Pancreas (tissue), 10 donors: ENCODE data around the gene PRLH. TPM values are rescaled to one million over a fixed set of nuclear protein-coding genes. Genes with fewer than 3 reads are reported as not detected.
A peak's percentile ranks its signal among the peaks of the same experiment; 100 is the strongest.

Experiments used
- ATAC-seq, 4 donors: fragments of 200-7000 bp; cut with Tn5 transposase; one replicate each; pipeline versions ENCODE4 v1.8.0 to v1.9.1; 2020; ENCODE audit warnings: mild to moderate bottlenecking in 4 of 4, moderate library complexity in 4 of 4
- DNase-seq, 6 donors: peaks; one replicate each; pipeline ENCODE4 v3.0.0-alpha.2; 2020
- FAIRE-seq: peaks from 2 replicates; lab custom pipeline; 2012; peaks lifted over from hg19 to GRCh38; lab: Jason Lieb, UNC
- H3K27ac ChIP-seq, 4 donors: fragments of 200-600 bp; sonication (generic); 1 replicate in 3 of 4; 2 replicates in 1 of 4; pipeline versions ENCODE4 v1.5.0 to v1.8.0; 2020
- H3K27me3 ChIP-seq, 4 donors: fragments of 200-600 bp; one replicate each; pipeline ENCODE4 v1.8.0; 2021
- H3K36me3 ChIP-seq, 3 donors: fragments of 200-600 bp; sonication (generic) in 1 of 3; one replicate each; pipeline versions ENCODE4 v1.5.0 to v1.8.0; 2020 to 2021
- H3K4me1 ChIP-seq, 3 donors: fragments of 200-600 bp; one replicate each; pipeline ENCODE4 v1.8.0; 2021
- H3K4me3 ChIP-seq, 4 donors: fragments of 200-600 bp; sonication (generic) in 2 of 4; one replicate each; pipeline versions ENCODE4 v1.5.0 to v1.8.0; 2020 to 2021
- H3K9me3 ChIP-seq, 4 donors: fragments of 200-600 bp; one replicate each; pipeline ENCODE4 v1.8.0; 2021
- WGBS, 2 donors: extraction: QIAGEN DNeasy Blood & Tissue Kit; methylation state at CpG; one replicate each; pipeline ENCODE4 v1.1.7; 2013; 5-methylcytosine and 5-hydroxymethylcytosine counted together
- intact Hi-C, 3 donors: fragments of 100-400 bp; cut with DNase I; formaldehyde crosslinking; loops; one replicate each; pipeline versions ENCODE4 v1.11.1 to v1.14.2; 2022
- polyA plus RNA-seq, 2 donors: library from polyadenylated mRNA; stranded (reverse); fragments of 200-250 nt; gene quantifications; one replicate each; pipeline ENCODE4 v1.2.3, GENCODE V29; 2013
- total RNA-seq, 6 donors: library from RNA; stranded (reverse); fragmentation: NEBNext Ultra II Directional in 4 of 6; extraction: Animal tissue kit (Norgen Biotek cat#: 25700) in 4 of 6; gene quantifications; one replicate each; pipeline versions ENCODE4 v1.2.1 to v1.2.4, GENCODE V29; 2021 to 2023
- TF ChIP-seq, protein P1 (sequence below), 4 donors: fragments of 200-600 bp; sonication (generic) in 3 of 4; IDR thresholded peaks; one replicate each; pipeline versions ENCODE4 v1.5.0 to v1.8.0; 2021; ENCODE audit warnings: antibody characterized with exemption in 4 of 4
- donor health status: healthy with polysubstance abuse.
- donor health status: DM: no; HTN: no; CAD: no; lungs with moderate emphysema.
- donor health status: DM: no; HTN: no; CAD: no.
- donor health status: control.
- donor health status: control.
- donor health status: Bipolar disorder and iron deficiency.
- donor health status: DM: yes; HTN: yes; CAD: no.
- donor health status: DM: no; HTN: no; CAD: no.
- donor health status: DM: no; HTN: no; CAD: no.
- donor health status: DM: yes; HTN: yes; CAD: no.

The PRLH gene, protein sequence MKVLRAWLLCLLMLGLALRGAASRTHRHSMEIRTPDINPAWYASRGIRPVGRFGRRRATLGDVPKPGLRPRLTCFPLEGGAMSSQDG
- total RNA-seq (not detected), polyA plus RNA-seq (not detected)

DNA sequence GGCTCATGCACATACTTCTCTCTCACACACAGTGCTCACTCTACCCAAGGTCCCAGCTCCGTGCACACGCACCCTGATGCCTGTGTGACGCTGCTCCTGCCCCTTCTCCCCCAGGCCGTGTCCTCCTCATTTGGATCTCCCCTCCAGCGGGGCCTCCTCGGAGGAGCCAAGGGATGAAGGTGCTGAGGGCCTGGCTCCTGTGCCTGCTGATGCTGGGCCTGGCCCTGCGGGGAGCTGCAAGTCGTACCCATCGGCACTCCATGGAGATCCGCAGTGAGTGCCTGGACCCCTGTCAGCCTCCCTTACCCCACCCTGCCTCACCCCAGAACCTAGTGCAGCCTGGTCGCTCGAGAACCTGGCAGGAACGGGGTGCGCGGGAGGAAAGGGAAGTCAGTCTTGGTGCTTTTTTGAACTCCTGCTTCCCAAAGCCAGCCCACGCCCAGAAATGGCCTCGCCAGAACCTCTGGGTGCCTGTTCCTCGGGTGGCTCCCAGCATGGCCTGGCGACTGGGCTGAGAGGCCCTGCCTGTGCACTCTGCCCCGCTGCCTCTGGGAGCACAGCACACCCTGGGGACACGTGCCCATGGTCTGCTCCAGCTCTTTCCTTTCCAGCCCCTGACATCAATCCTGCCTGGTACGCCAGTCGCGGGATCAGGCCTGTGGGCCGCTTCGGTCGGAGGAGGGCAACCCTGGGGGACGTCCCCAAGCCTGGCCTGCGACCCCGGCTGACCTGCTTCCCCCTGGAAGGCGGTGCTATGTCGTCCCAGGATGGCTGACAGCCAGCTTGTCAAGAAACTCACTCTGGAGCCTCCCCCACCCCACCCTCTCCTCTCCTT is at the start of gene PRLH:
Gene PRLH, plus strand, starts transcription at position 174 of the 835 bp plus-strand sequence. Its CDS starts 0 bp downstream, at position 174.
- 70 to 73% methylated on average over 30 to 32 of the region's 32 CpGs for WGBS, 2 donors
- ATAC-seq = no peak
- no peaks in the 10 kb centered on the region for H3K4me1 ChIP-seq

DNA sequence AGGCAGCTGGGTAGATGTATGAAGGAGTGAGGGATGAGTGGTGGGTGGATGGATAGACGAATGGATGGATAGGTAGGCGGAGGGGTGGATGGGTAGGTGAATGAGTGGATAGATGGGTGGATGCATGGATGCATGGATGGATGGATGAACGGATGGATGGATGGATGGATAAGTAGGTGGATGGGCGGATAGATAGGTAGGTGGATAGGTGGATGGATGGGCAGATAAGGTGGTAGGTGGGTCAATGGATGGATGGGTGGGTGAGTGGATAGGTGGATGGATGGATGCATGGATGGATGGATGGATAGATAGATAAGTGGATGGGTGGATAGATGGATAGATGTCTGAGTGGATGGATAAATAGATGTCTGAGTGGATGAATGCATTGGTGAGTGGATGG is 49.2 kb upstream of the PRLH start:
- DNase-seq (no peak), FAIRE-seq (no peak), ATAC-seq (no peak)
- intact Hi-C loops = loop anchor here in 1 of 3 donors (5.0 kb wide), 1 partner anchor 50 kb away; the partner anchor contains the start of gene PRLH
- no peaks in the 10 kb centered on the region for H3K27me3 ChIP-seq
- TF ChIP-seq, protein P1, sequence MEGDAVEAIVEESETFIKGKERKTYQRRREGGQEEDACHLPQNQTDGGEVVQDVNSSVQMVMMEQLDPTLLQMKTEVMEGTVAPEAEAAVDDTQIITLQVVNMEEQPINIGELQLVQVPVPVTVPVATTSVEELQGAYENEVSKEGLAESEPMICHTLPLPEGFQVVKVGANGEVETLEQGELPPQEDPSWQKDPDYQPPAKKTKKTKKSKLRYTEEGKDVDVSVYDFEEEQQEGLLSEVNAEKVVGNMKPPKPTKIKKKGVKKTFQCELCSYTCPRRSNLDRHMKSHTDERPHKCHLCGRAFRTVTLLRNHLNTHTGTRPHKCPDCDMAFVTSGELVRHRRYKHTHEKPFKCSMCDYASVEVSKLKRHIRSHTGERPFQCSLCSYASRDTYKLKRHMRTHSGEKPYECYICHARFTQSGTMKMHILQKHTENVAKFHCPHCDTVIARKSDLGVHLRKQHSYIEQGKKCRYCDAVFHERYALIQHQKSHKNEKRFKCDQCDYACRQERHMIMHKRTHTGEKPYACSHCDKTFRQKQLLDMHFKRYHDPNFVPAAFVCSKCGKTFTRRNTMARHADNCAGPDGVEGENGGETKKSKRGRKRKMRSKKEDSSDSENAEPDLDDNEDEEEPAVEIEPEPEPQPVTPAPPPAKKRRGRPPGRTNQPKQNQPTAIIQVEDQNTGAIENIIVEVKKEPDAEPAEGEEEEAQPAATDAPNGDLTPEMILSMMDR (IDR thresholded peaks at IDR 0.05) = no peak
- no peaks in the 10 kb centered on the region for H3K9me3 ChIP-seq
- no peaks in the 10 kb centered on the region for H3K36me3 ChIP-seq
- 83 to 92% methylated on average over 4 of the region's 4 CpGs for WGBS, 2 donors
- H3K27ac ChIP-seq = no peak overlapping the region
- H3K4me3 ChIP-seq = no peak overlapping the region
- peaks cover 0 to 7% (median 4%) of the 10 kb centered on the region in 3 donors for H3K4me1 ChIP-seq

More for the DNA sequence above, at the start of gene PRLH:
- Histone ChIP-seq H3K4me3 (no peak within 1 kb of the TSS), H3K9me3 (no peaks in the 10 kb centered on the region), H3K36me3 (no peaks in the 10 kb centered on the region), H3K27me3 (no peaks in the 10 kb centered on the region), H3K27ac (no peak within 1 kb of the TSS)
- TF ChIP-seq, protein P1 (IDR thresholded peaks at IDR 0.05) = no peak
- no peak for FAIRE-seq
- intact Hi-C loops = loop anchor here in 1 of 3 donors (5.0 kb wide), 1 partner anchor 49 kb away; no protein-coding TSS in a partner anchor
- peak in 1 of 6 donors; percentile 49 for DNase-seq

DNA sequence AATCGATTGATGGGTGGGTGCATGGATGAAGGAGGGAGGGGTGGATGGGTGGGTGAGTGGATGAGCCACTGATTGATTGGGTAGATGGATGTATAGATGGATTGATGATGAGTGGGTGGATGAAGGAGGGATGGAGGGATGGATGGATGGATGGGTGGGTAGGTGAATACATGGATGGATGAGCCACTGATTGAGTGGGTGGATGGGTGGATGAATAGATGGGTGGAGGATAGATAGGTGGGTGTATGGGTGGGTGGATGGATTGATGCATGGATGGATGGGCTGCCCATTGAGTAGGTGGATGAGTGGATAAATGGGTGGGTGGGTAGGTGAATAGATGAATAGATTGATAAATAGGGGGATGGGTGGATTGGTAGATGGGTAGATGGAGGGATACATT is 48.4 kb upstream of the PRLH start:
- Histone ChIP-seq H3K9me3 (no peaks in the 10 kb centered on the region), H3K4me3 (no peak overlapping the region), H3K4me1 (peaks cover 0 to 4% (median 3%) of the 10 kb centered on the region in 3 donors), H3K36me3 (no peaks in the 10 kb centered on the region), H3K27me3 (no peaks in the 10 kb centered on the region), H3K27ac (no peak overlapping the region)
- WGBS, 2 donors = 71 to 76% methylated on average over 1 of the region's 1 CpG
- intact Hi-C loops = loop anchor here in 1 of 3 donors (5.0 kb wide), 1 partner anchor 49 kb away; the partner anchor contains the start of gene PRLH
- no peak for ATAC-seq
- DNase-seq = no peak
- no peak for FAIRE-seq
- TF ChIP-seq, protein P1 (IDR thresholded peaks at IDR 0.05) = no peak

DNA sequence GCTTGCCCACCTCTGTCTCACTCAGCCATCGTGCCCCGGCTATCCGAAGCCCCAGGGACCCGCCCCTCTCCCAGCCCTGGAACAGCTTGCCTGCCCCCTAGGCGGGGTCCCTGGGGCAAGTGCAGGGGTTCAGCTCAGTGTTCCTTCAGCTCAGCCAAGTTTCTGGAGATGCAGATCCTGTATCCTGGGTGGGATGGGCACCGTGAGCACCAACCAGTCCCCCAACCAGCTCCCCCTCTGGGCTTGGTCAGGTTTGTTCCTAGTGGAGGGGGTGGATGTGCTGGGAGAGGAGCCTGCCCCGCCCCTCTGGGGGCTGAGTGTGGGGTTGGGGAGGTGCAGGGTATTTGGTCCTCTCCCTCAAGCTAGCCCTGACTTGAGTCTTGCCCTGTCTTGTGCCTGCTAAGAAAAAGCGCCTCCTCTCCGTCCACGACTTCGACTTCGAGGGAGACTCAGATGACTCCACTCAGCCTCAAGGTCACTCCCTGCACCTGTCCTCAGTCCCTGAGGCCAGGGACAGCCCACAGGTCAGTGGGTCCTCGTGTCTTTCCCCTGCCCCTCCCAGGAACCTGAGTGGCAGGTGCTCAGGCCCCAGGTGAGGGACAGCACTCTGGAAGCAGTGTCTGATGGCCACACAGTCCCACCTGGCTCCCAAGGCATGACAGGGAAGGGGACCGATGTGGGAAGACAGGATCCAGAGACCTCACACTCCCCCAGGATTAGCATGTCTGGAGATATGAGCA is 46.7 kb upstream of the PRLH start:
- H3K9me3 ChIP-seq = no peaks in the 10 kb centered on the region
- no peak overlapping the region for H3K27ac ChIP-seq
- H3K27me3 ChIP-seq = no peaks in the 10 kb centered on the region
- no peak for DNase-seq
- TF ChIP-seq, protein P1 (IDR thresholded peaks at IDR 0.05) = no peak
- no peaks in the 10 kb centered on the region for H3K36me3 ChIP-seq
- H3K4me1 ChIP-seq = no peaks in the 10 kb centered on the region
- FAIRE-seq = no peak
- H3K4me3 ChIP-seq = no peak overlapping the region
- 76% methylated on average over 14 of the region's 14 CpGs for WGBS, 2 donors
- intact Hi-C loops = loop anchor here in 1 of 3 donors (5.0 kb wide), 1 partner anchor 48 kb away; the partner anchor contains the start of gene PRLH
- ATAC-seq = no peak
